Neural crest cell (in vitro differentiated cells): ENCODE data around the gene HMGXB4. TPM values are rescaled to one million over a fixed set of nuclear protein-coding genes. Genes with fewer than 3 reads are reported as not detected.

Experiments used
- microRNA-seq: library from miRNA; unstranded; fragments of <30 nt; microRNA quantifications from one replicate; pipeline ENCODE4, GENCODE V29; 2020
- total RNA-seq: library from RNA; stranded (reverse); gene quantifications from 2 replicates; pipeline ENCODE4 v1.2.1, GENCODE V29; 2021

Gene HMGXB4
- total RNA-seq, 1 donor from 2014 or later, result 44.7 TPM

Small RNA genes within 50 kb of the gene (microRNA-seq; reads per million reads assigned to microRNA genes)
- 12.4 reads per million, percentile 25 among the genes with 10 or more reads in this experiment for gene MIR3909
- not detected for gene MIR6069

Other genes starting within 250 kb of the HMGXB4 start
- not detected in 2 replicates for gene ISX, start 191.3 kb upstream of the HMGXB4 start, total RNA-seq
- gene TOM1, start 42.4 kb downstream of the HMGXB4 start, total RNA-seq, result 24.6 and 24.7 TPM in 2 replicates
- gene HMOX1, start 123.6 kb downstream of the HMGXB4 start, total RNA-seq, result 2.2 and 2.4 TPM in 2 replicates
- 174 and 187 TPM in 2 replicates for gene MCM5, start 142.6 kb downstream of the HMGXB4 start, total RNA-seq